Liver (tissue), 3 donors: Measurements from ENCODE around the gene GHRL.

Experiments used
- EGR1 ChIP-seq, 2 donors: IDR thresholded peaks; 2 replicates each; pipeline ENCODE4 v1.6.1; 2016 to 2018; ENCODE audit warnings: antibody characterized with exemption in 2 of 2, low read depth in 2 of 2
- FOXA1 ChIP-seq: IDR thresholded peaks from 2 replicates; pipeline ENCODE4 v1.6.1; 2016; ENCODE audit warnings: antibody characterized with exemption
- FOXA2 ChIP-seq: IDR thresholded peaks from 2 replicates; pipeline ENCODE4 v1.6.1; 2016; ENCODE audit warnings: antibody characterized with exemption
- GABPA ChIP-seq, 2 donors: IDR thresholded peaks in 1 of 2; conservative IDR thresholded peaks in 1 of 2; 2 replicates each; pipeline ENCODE4 v1.6.1; 2016; ENCODE audit warnings: antibody characterized with exemption in 2 of 2, mild to moderate bottlenecking in 1 of 2, moderate library complexity in 1 of 2
- JUND ChIP-seq, 2 donors: IDR thresholded peaks; 2 replicates each; pipeline ENCODE4 v1.6.1; 2016; ENCODE audit warnings: antibody characterized with exemption in 2 of 2
- RAD21 ChIP-seq, 2 donors: IDR thresholded peaks; 2 replicates each; pipeline ENCODE4 v1.6.1; 2016; ENCODE audit warnings: antibody characterized with exemption in 2 of 2, mild to moderate bottlenecking in 2 of 2
- SP1 ChIP-seq: IDR thresholded peaks from 2 replicates; pipeline ENCODE4 v1.6.1; 2018; ENCODE audit warnings: antibody characterized with exemption, mild to moderate bottlenecking
- TAF1 ChIP-seq: conservative IDR thresholded peaks from 2 replicates; pipeline ENCODE4 v1.6.1; 2016; ENCODE audit warnings: antibody characterized with exemption, mild to moderate bottlenecking
- TF ChIP-seq, protein P1 (sequence below): fragments of 150-350 bp; IDR thresholded peaks from 2 replicates; pipeline ENCODE4 v1.5.1; 2017; ENCODE audit warnings: improper control_type of control experiment, low read depth, low read length; ENCODE audit not compliant: missing input control
- TF ChIP-seq, protein P2 (sequence below): IDR thresholded peaks from 2 replicates; pipeline ENCODE4 v1.6.1; 2016; ENCODE audit warnings: antibody characterized with exemption
- TF ChIP-seq, protein P3 (sequence below): IDR thresholded peaks from 2 replicates; pipeline ENCODE4 v1.6.1; 2016; ENCODE audit warnings: antibody characterized with exemption
- TF ChIP-seq, protein P4 (sequence below): IDR thresholded peaks from 2 replicates; pipeline ENCODE4 v1.6.1; 2016; ENCODE audit warnings: antibody characterized with exemption, mild to moderate bottlenecking
- donor health status: healthy.
- donor health status: healthy.

DNA sequence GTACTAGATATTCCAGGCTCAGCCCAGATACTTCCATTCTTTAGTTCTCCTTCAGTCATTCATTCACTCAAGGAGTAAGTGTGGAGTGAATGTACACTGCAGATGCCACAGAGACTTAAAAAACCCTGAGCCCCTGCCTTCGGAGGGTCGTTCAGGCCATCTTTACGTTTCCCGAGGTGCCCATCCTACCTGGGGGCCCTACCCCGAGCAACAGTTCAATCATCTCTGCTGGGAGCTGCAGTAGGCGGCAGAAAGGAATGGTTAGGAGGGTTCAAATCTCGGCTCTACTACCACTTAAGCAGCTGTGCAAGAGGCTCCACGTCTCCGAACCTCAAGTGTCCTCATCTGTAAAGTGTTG lies 27.6 kb upstream of the GHRL start:
- TF ChIP-seq RAD21 (IDR thresholded peaks at IDR 0.05) (no peak), EGR1 (IDR thresholded peaks at IDR 0.05; ENCODE audit: low read depth in 2 of 2) (no peak), GABPA (IDR thresholded peaks at IDR 0.05 in 1 of 2, conservative IDR thresholded peaks at IDR 0.05 in 1 of 2) (no peak), TAF1 (no peak), FOXA1 (no peak), FOXA2 (no peak), SP1 (no peak), JUND (IDR thresholded peaks at IDR 0.05) (no peak)
- TF ChIP-seq, protein P1, sequence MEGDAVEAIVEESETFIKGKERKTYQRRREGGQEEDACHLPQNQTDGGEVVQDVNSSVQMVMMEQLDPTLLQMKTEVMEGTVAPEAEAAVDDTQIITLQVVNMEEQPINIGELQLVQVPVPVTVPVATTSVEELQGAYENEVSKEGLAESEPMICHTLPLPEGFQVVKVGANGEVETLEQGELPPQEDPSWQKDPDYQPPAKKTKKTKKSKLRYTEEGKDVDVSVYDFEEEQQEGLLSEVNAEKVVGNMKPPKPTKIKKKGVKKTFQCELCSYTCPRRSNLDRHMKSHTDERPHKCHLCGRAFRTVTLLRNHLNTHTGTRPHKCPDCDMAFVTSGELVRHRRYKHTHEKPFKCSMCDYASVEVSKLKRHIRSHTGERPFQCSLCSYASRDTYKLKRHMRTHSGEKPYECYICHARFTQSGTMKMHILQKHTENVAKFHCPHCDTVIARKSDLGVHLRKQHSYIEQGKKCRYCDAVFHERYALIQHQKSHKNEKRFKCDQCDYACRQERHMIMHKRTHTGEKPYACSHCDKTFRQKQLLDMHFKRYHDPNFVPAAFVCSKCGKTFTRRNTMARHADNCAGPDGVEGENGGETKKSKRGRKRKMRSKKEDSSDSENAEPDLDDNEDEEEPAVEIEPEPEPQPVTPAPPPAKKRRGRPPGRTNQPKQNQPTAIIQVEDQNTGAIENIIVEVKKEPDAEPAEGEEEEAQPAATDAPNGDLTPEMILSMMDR, result no peak
- TF ChIP-seq, protein P2, sequence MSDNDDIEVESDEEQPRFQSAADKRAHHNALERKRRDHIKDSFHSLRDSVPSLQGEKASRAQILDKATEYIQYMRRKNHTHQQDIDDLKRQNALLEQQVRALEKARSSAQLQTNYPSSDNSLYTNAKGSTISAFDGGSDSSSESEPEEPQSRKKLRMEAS, result no peak
- TF ChIP-seq, protein P3, sequence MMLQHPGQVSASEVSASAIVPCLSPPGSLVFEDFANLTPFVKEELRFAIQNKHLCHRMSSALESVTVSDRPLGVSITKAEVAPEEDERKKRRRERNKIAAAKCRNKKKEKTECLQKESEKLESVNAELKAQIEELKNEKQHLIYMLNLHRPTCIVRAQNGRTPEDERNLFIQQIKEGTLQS, result no peak
- TF ChIP-seq, protein P4, sequence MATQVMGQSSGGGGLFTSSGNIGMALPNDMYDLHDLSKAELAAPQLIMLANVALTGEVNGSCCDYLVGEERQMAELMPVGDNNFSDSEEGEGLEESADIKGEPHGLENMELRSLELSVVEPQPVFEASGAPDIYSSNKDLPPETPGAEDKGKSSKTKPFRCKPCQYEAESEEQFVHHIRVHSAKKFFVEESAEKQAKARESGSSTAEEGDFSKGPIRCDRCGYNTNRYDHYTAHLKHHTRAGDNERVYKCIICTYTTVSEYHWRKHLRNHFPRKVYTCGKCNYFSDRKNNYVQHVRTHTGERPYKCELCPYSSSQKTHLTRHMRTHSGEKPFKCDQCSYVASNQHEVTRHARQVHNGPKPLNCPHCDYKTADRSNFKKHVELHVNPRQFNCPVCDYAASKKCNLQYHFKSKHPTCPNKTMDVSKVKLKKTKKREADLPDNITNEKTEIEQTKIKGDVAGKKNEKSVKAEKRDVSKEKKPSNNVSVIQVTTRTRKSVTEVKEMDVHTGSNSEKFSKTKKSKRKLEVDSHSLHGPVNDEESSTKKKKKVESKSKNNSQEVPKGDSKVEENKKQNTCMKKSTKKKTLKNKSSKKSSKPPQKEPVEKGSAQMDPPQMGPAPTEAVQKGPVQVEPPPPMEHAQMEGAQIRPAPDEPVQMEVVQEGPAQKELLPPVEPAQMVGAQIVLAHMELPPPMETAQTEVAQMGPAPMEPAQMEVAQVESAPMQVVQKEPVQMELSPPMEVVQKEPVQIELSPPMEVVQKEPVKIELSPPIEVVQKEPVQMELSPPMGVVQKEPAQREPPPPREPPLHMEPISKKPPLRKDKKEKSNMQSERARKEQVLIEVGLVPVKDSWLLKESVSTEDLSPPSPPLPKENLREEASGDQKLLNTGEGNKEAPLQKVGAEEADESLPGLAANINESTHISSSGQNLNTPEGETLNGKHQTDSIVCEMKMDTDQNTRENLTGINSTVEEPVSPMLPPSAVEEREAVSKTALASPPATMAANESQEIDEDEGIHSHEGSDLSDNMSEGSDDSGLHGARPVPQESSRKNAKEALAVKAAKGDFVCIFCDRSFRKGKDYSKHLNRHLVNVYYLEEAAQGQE, result no peak
